RWPE2 (cell line): ENCODE results near the gene KRTAP5-1.

ENCODE experiments used
- ATAC-seq: fragments of 200-7000 bp; cut with Tn5 transposase; 3 replicates; pipeline ENCODE4 v1.9.1; 2021; ENCODE audit warnings: low read depth
- DNase-seq: peaks from one replicate; pipeline ENCODE4 v3.0.0-alpha.2; 2020; ENCODE audit warnings: low spot score
- H3K27ac ChIP-seq: fragments of 450-650 bp; 2 replicates; pipeline ENCODE4 v1.5.1; 2017; ENCODE audit warnings: mild to moderate bottlenecking; ENCODE audit not compliant: poor library complexity, severe bottlenecking
- H3K27me3 ChIP-seq: fragments of 250-450 bp; sonication (Bioruptor Pico); 2 replicates; pipeline ENCODE4 v1.5.1; 2021; ENCODE audit warnings: mild to moderate bottlenecking, moderate library complexity; ENCODE audit not compliant: insufficient read depth, poor library complexity, severe bottlenecking
- H3K36me3 ChIP-seq: fragments of 250-450 bp; sonication (Bioruptor Pico); 2 replicates; pipeline ENCODE4 v1.5.1; 2020; ENCODE audit warnings: low read depth, mild to moderate bottlenecking, moderate library complexity
- H3K4me1 ChIP-seq: fragments of 250-450 bp; sonication (Bioruptor Pico); 2 replicates; pipeline ENCODE4 v1.5.1; 2021; ENCODE audit warnings: mild to moderate bottlenecking, moderate library complexity; ENCODE audit not compliant: insufficient read depth, poor library complexity, severe bottlenecking
- H3K4me3 ChIP-seq: fragments of 250-450 bp; sonication (Bioruptor Pico); 2 replicates; pipeline ENCODE4 v1.5.1; 2021; ENCODE audit warnings: mild to moderate bottlenecking, moderate library complexity; ENCODE audit not compliant: severe bottlenecking
- H3K9me3 ChIP-seq: fragments of 250-450 bp; sonication (Bioruptor Pico); 2 replicates; pipeline ENCODE4 v1.5.1; 2021; ENCODE audit warnings: mild to moderate bottlenecking, moderate library complexity; ENCODE audit not compliant: severe bottlenecking
- CTCF ChIP-seq: fragments of 450-650 bp; IDR thresholded peaks from one replicate; pipeline ENCODE4 v1.5.1; 2017; ENCODE audit warnings: mild to moderate bottlenecking, moderate library complexity; ENCODE audit not compliant: poor library complexity, severe bottlenecking

The KRTAP5-1 gene

GRCh38 chr11:1567052-1567720, 17.9 kb downstream of the KRTAP5-1 start:
- H3K4me3 ChIP-seq: no peak overlapping the region
- ATAC-seq (no peak), DNase-seq (no peak)
- H3K27me3 ChIP-seq: no peaks in the 10 kb centered on the region
- no peaks in the 10 kb centered on the region for H3K4me1 ChIP-seq
- H3K9me3 ChIP-seq: no peaks in the 10 kb centered on the region
- no peaks in the 10 kb centered on the region for H3K36me3 ChIP-seq
- TF ChIP-seq CTCF: no peak
- H3K27ac ChIP-seq: no peak overlapping the region

GRCh38 chr11:1566381-1567051, 18.6 kb downstream of the KRTAP5-1 start:
- Histone ChIP-seq H3K36me3 (no peaks in the 10 kb centered on the region), H3K4me3 (no peak overlapping the region), H3K4me1 (no peaks in the 10 kb centered on the region), H3K27me3 (no peaks in the 10 kb centered on the region), H3K9me3 (no peaks in the 10 kb centered on the region), H3K27ac (no peak overlapping the region)
- ATAC-seq (no peak), DNase-seq (no peak)
- TF ChIP-seq CTCF: no peak

- no peaks in the 10 kb centered on the region for H3K27me3 ChIP-seq
- DNase-seq: no peak
- no peak overlapping the region for H3K27ac ChIP-seq
- no peak for TF ChIP-seq CTCF
- no peaks in the 10 kb centered on the region for H3K36me3 ChIP-seq
- ATAC-seq: no peak
- H3K9me3 ChIP-seq: no peaks in the 10 kb centered on the region
- no peaks in the 10 kb centered on the region for H3K4me1 ChIP-seq
- no peak overlapping the region for H3K4me3 ChIP-seq
Measured at GRCh38 chr11:1565904-1566247, 19.2 kb downstream of the KRTAP5-1 start.

- no peaks in the 10 kb centered on the region for H3K9me3 ChIP-seq
- H3K27me3 ChIP-seq: no peaks in the 10 kb centered on the region
- H3K36me3 ChIP-seq: no peaks in the 10 kb centered on the region
- ATAC-seq (no peak), DNase-seq (no peak)
- no peaks in the 10 kb centered on the region for H3K4me1 ChIP-seq
- H3K27ac ChIP-seq: no peak overlapping the region
- no peak overlapping the region for H3K4me3 ChIP-seq
- no peak for TF ChIP-seq CTCF
Measured at GRCh38 chr11:1565173-1565903, 19.7 kb downstream of the KRTAP5-1 start.
